HG02885 (cell line): Measurements from ENCODE around the gene TJP2.
A peak's percentile ranks its signal among the peaks of the same experiment; 100 is the strongest.

ENCODE experiments used
- ATAC-seq: cut with Tn5 transposase; IDR thresholded peaks from one replicate; pipeline ENCODE4 v1.9.1; 2021; ENCODE audit warnings: mild to moderate bottlenecking; ENCODE audit not compliant: unreplicated experiment, poor library complexity

Gene TJP2

GRCh38 chr9:69173891-69174615 is at the start of gene TJP2:
TSS of gene TJP2 (plus strand) at chr9:69174277. CDS start at chr9:69174373, 96 bp downstream.
- peak; percentile 51 for ATAC-seq

GRCh38 chr9:69130456-69131441 is 43.3 kb upstream of the TJP2 start:
- no peak for ATAC-seq

DNA sequence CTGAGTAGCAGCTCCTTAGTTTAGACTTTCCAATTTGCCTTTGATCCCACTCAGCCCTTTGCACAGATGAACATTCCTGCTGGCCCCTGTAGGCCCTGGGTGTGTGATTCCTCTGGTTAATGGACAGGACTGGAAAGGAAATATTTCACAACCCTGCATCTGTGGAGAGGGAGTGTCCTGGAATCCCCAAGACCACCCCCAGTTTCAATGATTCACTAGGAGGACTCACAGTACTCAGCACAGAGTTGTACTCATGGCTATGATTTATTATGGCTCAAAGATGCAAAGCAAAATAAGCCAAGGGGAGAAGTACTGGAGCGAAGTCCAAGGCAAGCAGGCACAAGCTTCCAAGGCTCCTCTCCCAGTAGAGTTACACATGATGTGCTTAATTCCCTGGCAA is 42.4 kb upstream of the TJP2 start:
- ATAC-seq, result no peak

- no peak for ATAC-seq
Measured at GRCh38 chr9:69132361-69132760, 41.7 kb upstream of the TJP2 start.

DNA sequence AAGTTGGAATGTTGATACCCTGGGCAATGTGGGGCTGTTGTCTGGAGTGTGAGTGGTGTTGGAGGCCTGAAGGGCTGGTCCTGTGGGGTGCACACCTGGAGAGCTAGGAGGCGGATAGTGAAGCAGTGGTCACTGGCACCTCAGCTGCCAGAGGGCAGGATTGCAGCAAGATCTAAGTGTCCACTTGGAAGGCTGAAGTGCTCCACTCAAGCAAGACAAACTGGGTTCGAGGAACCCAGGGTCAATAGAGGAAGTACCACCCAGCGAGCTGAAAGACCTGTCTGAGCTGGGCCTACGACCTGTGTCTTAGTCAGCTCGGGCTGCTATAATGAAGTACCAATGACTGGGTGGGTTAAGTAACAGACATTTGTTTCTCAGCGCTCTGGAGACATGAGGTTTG is 39.7 kb upstream of the TJP2 start:
- no peak for ATAC-seq

DNA sequence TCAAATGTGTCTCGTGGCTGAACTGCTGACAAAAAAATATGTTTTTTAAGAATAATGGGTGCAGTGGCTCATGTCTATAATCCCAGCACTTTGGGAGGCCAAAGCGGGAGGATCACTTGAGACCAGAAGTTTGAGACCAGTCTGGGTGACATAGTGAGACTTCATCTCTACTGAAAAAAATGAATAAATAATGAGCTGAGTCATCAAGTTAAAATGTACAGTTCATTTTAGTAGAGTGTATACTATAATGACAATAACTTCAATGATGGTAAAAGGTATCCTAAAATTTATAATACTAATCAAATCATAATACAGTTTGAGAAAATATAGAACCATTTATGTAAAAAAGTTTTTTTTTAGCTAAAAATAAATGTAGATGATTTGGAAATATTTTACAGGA is 37.9 kb upstream of the TJP2 start:
- no peak for ATAC-seq

DNA sequence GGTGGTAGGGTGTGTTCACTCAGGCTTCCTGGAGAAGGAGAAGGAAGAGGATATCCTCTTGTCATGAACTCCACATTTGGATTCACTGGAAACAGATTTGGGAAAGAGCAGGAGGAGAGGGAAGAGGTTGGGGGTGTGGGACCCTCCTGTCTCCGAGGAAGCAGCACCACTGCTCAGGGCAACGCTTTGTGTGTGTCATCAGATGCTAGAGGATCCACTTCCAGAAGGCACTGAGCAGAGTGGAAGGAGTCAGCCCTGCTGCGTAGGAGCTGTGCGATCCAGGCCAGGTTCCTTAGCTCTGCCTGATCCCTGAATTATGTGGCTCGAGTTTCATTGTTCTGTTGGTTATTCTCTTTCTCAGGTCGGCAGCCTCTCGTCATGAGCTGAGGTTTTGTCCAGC is 37.3 kb upstream of the TJP2 start:
- ATAC-seq, result no peak

- no peak for ATAC-seq
Measured at GRCh38 chr9:69137311-69137710, 36.8 kb upstream of the TJP2 start.

DNA sequence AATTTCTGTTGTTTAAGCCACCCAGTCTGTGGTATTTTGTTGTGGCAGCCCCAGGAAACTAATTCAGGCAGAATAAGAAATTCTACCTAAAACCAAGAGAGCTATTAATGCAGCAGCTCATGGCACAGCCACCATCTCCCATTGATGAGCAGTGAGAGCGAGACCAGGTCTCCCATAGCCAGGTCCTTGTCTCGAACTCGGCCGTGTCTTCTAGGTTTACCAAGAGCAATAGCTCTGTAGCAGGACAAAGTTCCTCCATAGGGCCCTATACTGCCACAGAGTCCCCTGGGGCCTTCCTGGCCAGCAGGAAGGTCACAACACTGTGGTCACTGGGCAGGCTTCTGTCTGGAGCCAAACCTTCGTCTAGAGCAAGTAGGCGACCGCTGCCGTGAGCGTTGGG is 34.5 kb upstream of the TJP2 start:
- no peak for ATAC-seq

DNA sequence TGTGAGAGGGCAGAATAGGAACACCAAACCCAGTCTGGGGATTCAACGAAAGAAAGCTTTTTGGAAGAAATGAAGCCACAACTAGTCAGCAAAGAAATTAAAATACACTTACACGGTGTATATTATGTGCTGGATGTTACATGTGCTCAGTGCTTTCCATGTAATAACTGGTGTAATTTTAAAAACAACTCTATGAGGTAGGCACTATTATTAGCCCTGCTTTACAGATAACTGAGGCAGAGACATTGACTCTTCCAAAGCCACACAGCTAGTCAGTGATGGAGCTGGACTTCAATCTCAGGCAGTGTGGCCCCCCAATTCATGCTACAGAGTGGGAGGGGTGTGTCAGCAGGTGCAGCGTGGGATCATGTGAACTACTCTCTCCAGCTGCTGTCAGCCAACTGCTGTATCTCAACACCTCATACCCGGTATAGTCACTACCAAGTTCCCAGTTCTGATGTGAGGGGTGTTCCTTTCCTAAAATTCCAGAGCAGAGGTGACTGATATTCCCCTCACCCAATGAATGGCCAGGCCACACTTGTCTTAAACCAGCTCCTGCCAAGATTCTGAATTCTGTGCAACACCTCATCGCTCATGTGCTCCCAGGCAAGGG is 33.8 kb upstream of the TJP2 start:
- no peak for ATAC-seq

DNA sequence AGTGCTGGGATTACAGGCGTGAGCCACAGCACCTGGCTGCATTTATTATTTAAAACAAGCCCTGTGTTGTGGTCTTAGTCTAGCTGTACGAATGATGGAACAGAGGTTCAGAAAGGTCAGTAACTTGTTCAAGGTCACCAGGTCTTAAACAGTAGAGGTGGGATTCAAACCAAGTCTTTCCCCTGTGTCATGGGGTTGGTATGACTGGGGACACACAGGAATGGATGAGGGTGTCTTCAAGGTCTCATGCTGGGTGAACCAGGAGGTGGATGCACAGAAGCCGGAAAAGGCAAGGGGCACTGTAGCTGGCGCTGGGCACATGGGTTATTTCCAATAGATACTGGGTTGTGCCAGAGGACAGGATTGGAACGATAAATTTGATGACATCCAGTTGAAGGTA is 32.2 kb upstream of the TJP2 start:
- ATAC-seq, result no peak

- ATAC-seq, result no peak
Measured at GRCh38 chr9:69143291-69143690, 30.8 kb upstream of the TJP2 start.

DNA sequence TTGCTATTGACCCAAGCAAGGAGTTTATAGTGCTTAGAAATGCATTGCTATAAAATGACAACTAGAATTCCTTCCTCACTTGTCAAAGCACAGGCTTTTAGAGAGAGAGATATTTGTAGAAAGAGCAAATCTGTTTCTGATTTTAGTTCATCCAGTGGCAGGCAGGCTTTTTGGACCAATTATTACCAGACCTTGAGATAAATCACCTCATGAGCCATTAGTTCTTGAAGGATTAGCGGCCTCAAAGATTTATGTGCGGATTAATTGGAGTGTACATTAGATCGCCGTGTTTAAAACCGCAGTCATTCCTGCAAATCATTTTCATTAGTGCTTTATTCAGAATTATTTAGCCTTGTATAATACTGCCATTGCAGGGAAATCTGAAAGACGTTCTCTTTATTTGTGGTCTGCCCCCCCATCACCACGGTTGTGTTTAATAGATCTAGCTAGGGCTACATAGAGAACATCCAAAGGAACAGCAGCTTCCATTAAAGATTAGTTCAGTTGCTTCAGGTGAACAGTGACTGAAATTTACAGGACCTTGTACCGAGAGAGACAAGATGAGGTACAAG is 28.8 kb upstream of the TJP2 start:
- no peak for ATAC-seq

DNA sequence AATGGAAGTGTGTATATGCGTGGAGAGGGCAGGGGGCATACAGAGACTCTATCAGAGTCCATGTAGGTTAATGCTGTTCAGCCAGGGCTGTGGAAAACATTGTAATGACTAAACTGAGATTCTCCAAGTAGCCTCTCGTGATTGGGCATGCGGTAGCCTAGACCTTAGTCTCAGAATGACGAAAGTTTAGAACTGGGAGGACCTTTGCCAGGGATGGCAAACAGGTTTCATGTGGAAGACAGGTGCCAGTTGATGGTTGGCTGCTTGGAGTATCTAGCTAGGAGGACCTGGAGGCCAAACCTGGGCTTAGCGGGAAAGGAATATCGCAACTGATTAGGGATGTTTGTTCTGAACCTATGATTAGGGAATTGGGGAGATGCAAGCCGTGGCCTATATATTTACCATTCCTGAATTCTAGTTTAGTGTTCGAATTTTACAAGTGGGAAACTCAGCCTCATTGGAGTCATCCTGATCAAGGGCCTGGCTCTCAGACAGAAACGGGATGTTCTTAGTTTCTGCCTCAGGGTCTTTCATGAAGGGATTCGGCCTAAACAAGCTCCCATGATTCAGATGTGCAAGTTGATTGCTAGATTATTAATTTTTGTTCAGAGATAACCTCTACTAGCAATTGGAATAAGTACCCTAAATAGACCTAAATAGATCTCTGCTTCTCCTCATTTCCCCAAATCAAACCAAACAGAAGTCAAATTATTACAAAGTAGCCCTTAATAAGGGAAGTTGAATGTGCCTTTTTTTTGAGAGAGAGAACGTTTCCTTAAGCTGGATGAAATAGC is 26.8 kb upstream of the TJP2 start:
- no peak for ATAC-seq

GRCh38 chr9:69149321-69149807 is 24.7 kb upstream of the TJP2 start:
- ATAC-seq, result no peak

DNA sequence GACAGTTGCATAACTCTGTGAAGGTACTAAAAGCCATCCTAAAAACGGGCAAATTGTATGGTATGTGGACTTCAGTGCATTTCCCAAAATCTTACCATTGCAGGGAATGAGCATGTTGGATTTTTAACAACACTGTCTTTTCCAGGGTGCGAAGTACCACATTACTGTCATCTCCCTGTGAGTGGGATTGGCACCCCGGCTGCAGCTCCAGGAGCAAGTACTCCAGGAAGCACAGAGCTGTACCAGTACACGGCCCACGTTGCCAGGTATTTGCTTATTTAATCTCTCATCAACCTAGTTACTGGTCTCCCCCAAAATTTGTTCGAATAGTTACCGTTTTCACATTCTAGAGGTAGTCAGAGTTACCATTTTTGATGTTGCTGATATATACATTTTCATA is 22.6 kb upstream of the TJP2 start:
- no peak for ATAC-seq

DNA sequence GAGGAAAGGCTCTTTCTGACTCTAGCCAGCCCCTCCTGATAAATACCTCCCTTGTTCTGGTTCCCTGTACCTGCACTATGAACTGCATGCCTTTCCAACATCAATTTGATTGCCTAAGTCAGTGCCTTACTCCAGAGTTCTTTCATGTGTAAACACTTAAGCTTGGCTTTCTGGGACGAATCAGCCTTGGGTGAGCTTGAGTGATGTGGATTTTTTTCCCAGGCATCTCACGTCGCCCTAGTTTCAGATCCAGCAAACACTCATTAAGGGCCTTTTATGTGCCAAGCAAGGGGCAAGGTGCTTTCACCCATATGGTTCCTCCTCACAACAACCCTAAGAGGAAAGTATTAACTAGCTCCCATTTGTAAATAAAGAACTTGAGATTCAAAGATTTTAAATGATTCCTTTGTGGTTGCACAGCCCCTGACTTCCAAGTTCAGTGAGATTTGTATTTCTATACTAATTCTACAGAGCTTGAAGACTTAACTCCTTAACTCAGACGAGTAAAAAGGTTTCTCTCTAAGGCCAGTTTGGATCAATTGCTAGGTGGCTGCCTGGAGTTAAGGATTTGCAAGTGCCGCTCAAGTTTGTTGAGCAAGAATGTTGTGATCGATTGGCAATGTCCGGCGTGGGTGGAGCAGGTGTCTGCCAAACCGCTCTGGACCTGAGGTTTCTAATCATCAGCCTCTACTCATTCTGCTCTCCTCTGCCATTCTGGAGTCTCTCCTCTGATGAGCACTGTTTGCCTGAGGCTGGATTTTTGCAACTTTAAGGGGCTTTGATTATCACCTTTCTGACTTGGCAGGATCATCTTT is 20.2 kb upstream of the TJP2 start:
- no peak for ATAC-seq

DNA sequence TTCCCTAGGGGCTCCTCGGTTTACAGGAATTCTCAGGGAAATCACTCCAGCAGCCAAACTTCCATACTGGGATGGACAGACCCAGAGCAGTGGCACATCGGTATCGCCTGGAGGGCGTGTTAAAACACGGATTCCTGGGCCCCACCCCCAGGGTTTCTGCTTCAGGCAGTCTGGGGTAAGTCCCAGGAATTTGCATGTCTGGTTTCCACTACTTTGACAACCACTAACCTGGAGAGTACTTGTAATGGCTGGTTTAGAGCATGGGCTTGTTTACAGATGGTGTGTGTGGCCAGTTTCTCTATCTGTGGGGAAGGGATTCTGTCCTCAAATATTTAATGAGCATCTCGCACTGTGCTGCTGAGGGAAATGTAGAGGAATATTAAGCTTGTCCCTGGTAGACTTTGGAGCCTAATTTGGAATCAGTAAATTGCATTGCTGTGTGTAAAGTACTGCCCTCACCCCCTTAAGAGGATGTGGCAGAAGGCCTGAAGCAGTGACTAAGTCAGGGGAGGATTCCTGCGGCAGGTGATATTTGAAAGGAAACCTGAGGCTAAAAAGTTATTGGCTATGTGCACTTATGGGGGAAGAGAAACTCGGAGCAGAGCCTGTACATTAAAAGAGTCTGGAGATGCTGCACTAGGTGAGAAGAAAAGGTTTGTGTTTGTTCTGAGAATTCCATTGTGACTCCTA is 18.6 kb upstream of the TJP2 start:
- peak; percentile 99 for ATAC-seq
